ENCODE results near the gene ADAR. TPM values are rescaled to one million over a fixed set of nuclear protein-coding genes. Genes with fewer than 3 reads are reported as not detected.

Gene ADAR
- total and polyA plus RNA-seq, 4 donors = 27.1 to 141 (median 107) TPM

- H3K9ac ChIP-seq (ENCODE audit: insufficient read depth in 1 of 2, low read length in 2 of 2) = no peak overlapping the region
- no peak overlapping the region for H3K27ac ChIP-seq (ENCODE audit: low read depth in 1 of 2, low read length in 1 of 2)
- H3K27me3 ChIP-seq (ENCODE audit: control insufficient read depth in 3 of 3, insufficient read depth in 3 of 3, low read length in 2 of 3) = no peaks in the 10 kb centered on the region
- peaks cover 4 to 14% (median 11%) of the 10 kb centered on the region in 5 donors for H3K4me1 ChIP-seq (ENCODE audit: control insufficient read depth in 5 of 5, insufficient read depth in 5 of 5, low read length in 5 of 5)
- TF ChIP-seq CTCF (IDR thresholded peaks at IDR 0.05; ENCODE audit: control extremely low read depth, extremely low read depth) = no peak
- 94% methylated on average over 6 of the region's 6 CpGs for WGBS, 2 donors
- H3K36me3 ChIP-seq (ENCODE audit: control insufficient read depth in 4 of 4, insufficient read depth in 4 of 4, low read length in 4 of 4) = peaks cover 42 to 66% (median 56%) of the 10 kb centered on the region in 4 donors
- DNase-seq = no peak
- H3K9me3 ChIP-seq (ENCODE audit: control insufficient read depth in 4 of 4, insufficient read depth in 3 of 4, low read length in 3 of 4) = no peaks in the 10 kb centered on the region
- ATAC-seq (ENCODE audit: insufficient read depth, low FRiP score) = no peak
- H3K4me3 ChIP-seq = no peak overlapping the region
Observed at GRCh38 chr1:154552036-154552435, 56.0 kb downstream of the ADAR start.

GRCh38 chr1:154551474-154551873 lies 56.5 kb downstream of the ADAR start:
- H3K27ac ChIP-seq (ENCODE audit: low read depth in 1 of 2, low read length in 1 of 2) = no peak overlapping the region
- H3K36me3 ChIP-seq (ENCODE audit: control insufficient read depth in 4 of 4, insufficient read depth in 4 of 4, low read length in 4 of 4) = peaks cover 42 to 66% (median 56%) of the 10 kb centered on the region in 4 donors
- WGBS, 2 donors = 95 to 96% methylated on average over 4 of the region's 4 CpGs
- no peak for DNase-seq
- no peak for ATAC-seq (ENCODE audit: insufficient read depth, low FRiP score)
- peaks cover 0 to 10% (median 5%) of the 10 kb centered on the region in 5 donors for H3K4me1 ChIP-seq (ENCODE audit: control insufficient read depth in 5 of 5, insufficient read depth in 5 of 5, low read length in 5 of 5)
- H3K9ac ChIP-seq (ENCODE audit: insufficient read depth in 1 of 2, low read length in 2 of 2) = no peak overlapping the region
- H3K27me3 ChIP-seq (ENCODE audit: control insufficient read depth in 3 of 3, insufficient read depth in 3 of 3, low read length in 2 of 3) = no peaks in the 10 kb centered on the region
- H3K9me3 ChIP-seq (ENCODE audit: control insufficient read depth in 4 of 4, insufficient read depth in 3 of 4, low read length in 3 of 4) = no peaks in the 10 kb centered on the region
- no peak for TF ChIP-seq CTCF (IDR thresholded peaks at IDR 0.05; ENCODE audit: control extremely low read depth, extremely low read depth)
- no peak overlapping the region for H3K4me3 ChIP-seq

- Histone ChIP-seq H3K27ac (ENCODE audit: low read depth in 1 of 2, low read length in 1 of 2) (no peak overlapping the region), H3K4me1 (ENCODE audit: control insufficient read depth in 5 of 5, insufficient read depth in 5 of 5, low read length in 5 of 5) (peaks cover 0 to 2% (median 0%) of the 10 kb centered on the region in 5 donors), H3K9ac (ENCODE audit: insufficient read depth in 1 of 2, low read length in 2 of 2) (no peak overlapping the region), H3K4me3 (no peak overlapping the region), H3K27me3 (ENCODE audit: control insufficient read depth in 3 of 3, insufficient read depth in 3 of 3, low read length in 2 of 3) (no peaks in the 10 kb centered on the region), H3K36me3 (ENCODE audit: control insufficient read depth in 4 of 4, insufficient read depth in 4 of 4, low read length in 4 of 4) (peaks cover 41 to 60% (median 55%) of the 10 kb centered on the region in 4 donors), H3K9me3 (ENCODE audit: control insufficient read depth in 4 of 4, insufficient read depth in 3 of 4, low read length in 3 of 4) (no peaks in the 10 kb centered on the region)
- ATAC-seq (ENCODE audit: insufficient read depth, low FRiP score) (no peak), DNase-seq (no peak)
- no peak for TF ChIP-seq CTCF (IDR thresholded peaks at IDR 0.05; ENCODE audit: control extremely low read depth, extremely low read depth)
- 74 to 83% methylated on average over 6 of the region's 6 CpGs for WGBS, 2 donors
Observed at GRCh38 chr1:154550657-154551056, 57.3 kb downstream of the ADAR start.

GRCh38 chr1:154550070-154550469 lies 57.9 kb downstream of the ADAR start:
- no peaks in the 10 kb centered on the region for H3K4me1 ChIP-seq (ENCODE audit: control insufficient read depth in 5 of 5, insufficient read depth in 5 of 5, low read length in 5 of 5)
- WGBS, 2 donors = 59 to 73% methylated on average over 5 of the region's 5 CpGs
- peaks cover 36 to 55% (median 50%) of the 10 kb centered on the region in 4 donors for H3K36me3 ChIP-seq (ENCODE audit: control insufficient read depth in 4 of 4, insufficient read depth in 4 of 4, low read length in 4 of 4)

More at GRCh38 chr1:154550070-154550469, 57.9 kb downstream of the ADAR start:
- ATAC-seq (ENCODE audit: insufficient read depth, low FRiP score) (no peak), DNase-seq (no peak)
- Histone ChIP-seq H3K9ac (ENCODE audit: insufficient read depth in 1 of 2, low read length in 2 of 2) (no peak overlapping the region), H3K27me3 (ENCODE audit: control insufficient read depth in 3 of 3, insufficient read depth in 3 of 3, low read length in 2 of 3) (no peaks in the 10 kb centered on the region), H3K27ac (ENCODE audit: low read depth in 1 of 2, low read length in 1 of 2) (no peak overlapping the region), H3K4me3 (no peak overlapping the region), H3K9me3 (ENCODE audit: control insufficient read depth in 4 of 4, insufficient read depth in 3 of 4, low read length in 3 of 4) (no peaks in the 10 kb centered on the region)
- no peak for TF ChIP-seq CTCF (IDR thresholded peaks at IDR 0.05; ENCODE audit: control extremely low read depth, extremely low read depth)

Measured in lung (tissue), 12 donors.